HG03097 (cell line): ENCODE data around the gene HS3ST5.
"Not testable (repeated sequence)": the region's sequence is repeated elsewhere in the genome, so short reads cannot be mapped to it uniquely, and the experiment has no call there.

ENCODE experiments used
- ATAC-seq: cut with Tn5 transposase; IDR thresholded peaks from one replicate; pipeline ENCODE4 v1.9.1; 2021; ENCODE audit not compliant: unreplicated experiment, low FRiP score

HS3ST5 gene

DNA sequence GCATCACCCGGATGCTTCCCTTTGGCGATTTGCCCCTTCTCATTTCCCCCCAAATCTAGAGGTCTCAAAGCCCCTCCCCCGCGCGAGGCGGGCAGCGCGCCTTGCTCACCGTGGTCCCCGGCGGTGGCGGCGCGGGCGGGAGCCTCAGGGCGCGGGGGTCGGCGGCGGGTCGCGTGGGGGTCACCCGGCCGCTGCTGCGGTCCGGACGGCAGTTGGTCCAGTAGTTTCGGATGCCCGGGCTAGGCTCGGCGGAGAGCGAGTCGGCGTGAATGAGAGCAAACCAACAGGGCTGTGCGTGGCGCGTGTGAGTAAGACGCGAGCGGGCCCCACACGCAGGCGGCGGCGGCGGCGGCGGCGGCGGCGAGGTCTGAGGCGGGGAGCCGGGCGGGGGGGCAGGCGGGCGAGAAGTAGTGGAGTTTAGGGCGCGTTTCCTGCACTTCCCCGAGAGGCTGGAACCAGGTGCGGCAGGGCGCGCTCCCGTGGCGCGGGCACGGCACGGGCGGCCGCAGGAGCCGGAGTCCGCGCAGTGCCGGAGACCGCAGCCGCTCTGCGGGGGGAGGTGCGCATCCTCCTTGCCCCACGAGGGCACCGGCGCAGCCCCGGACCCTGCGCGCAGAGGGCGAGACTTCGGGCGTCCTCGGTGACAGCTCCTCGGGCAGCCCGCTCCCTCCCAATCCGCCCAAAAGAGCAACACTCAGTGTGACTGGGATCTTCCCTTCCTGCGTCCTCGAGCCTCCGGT is 567 bp downstream of the HS3ST5 start:
- no peak for ATAC-seq

DNA sequence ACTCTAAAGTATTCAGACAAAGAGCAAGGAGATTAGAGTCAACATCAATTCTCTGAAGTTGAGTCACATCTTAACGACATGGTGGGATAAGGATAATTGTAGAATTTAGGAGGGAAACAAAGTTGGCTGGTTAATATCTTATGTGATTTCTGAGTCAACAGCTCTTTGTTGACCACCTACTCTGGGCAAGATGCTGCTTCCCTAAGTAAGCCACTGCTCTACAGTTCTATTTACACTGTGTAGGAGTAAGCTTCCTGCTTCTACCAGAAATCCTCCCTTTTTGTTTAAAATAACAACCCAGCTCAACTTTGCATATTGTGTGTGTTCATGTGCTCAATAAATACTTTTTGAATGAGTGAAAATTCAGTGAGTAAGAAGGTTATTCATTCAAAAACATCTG is 3.1 kb downstream of the HS3ST5 start:
- ATAC-seq = no peak

DNA sequence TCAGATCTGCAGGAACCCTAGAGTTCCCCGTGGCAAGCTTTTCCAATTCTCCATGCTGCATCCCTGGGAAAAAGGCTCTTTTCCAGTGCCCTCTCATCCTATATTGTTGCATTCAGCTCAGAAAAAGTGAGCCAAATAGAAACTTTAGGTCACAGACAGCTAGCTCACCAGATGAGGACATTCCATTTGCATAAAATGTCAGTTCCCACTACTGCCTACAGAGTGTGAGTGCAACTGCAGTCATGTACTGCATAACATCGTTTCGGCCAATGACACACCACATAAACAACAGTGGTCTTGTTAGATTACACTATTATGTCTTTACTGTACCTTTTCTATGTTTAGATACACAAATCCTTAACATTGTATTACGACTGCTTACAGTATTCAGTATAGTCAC is 8.6 kb downstream of the HS3ST5 start:
- ATAC-seq = no peak

DNA sequence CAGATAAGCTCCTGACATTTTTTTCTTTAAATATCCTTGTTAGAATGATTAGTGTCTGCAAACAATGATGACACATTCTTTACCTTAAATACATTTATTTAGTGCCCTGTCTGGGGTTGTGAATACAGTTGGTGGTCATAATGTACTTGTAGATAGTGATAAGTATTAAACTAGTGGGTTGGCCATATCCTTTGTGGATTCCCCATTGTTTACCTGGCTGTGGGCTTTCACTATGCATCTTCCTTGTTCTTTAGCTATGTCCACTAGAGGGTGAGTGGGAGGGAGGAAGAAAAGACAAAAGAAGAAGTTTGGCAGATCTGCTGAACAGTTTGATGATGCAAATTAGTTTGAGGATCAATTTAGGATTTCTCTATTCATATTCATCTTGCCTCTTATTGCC is 15.7 kb downstream of the HS3ST5 start:
- no peak for ATAC-seq

DNA sequence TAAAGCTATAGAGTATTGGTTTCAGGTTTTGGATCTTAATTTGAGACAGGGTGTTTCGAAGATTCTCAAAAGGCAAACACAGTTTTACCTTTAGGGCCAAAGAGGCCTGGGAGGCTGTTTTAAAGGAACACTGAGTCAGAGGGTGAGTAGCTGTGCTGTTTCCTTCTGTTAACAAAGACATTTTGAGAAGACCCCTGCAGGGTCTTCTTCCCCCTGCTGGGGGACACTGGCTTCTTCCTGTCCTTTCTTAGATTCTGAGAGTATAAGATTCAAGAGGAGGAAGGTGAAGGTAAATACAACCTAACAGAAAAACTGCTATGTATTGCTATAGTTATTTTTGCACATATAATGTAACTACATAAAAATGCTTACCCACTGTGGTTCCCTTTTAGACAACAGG is 19.0 kb downstream of the HS3ST5 start:
- ATAC-seq = no peak

DNA sequence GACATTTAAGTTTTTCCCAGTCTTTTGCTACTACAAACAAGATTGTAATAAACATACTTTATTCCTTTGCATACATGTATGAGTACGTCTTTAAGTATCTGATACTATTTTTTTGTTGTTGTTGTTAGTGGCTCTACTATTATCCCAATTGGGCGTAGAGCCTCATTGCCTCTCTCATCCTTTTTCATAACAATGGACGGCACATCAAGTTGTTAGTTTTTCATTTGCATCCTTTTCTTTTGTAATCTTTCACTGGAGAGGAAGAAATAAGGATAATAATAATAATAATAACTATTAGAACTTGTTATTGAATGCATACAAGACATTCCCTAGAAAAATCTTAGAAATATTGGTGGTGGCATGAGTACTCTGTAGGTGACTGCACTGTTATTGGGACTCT is 23.1 kb downstream of the HS3ST5 start:
- ATAC-seq = no peak

DNA sequence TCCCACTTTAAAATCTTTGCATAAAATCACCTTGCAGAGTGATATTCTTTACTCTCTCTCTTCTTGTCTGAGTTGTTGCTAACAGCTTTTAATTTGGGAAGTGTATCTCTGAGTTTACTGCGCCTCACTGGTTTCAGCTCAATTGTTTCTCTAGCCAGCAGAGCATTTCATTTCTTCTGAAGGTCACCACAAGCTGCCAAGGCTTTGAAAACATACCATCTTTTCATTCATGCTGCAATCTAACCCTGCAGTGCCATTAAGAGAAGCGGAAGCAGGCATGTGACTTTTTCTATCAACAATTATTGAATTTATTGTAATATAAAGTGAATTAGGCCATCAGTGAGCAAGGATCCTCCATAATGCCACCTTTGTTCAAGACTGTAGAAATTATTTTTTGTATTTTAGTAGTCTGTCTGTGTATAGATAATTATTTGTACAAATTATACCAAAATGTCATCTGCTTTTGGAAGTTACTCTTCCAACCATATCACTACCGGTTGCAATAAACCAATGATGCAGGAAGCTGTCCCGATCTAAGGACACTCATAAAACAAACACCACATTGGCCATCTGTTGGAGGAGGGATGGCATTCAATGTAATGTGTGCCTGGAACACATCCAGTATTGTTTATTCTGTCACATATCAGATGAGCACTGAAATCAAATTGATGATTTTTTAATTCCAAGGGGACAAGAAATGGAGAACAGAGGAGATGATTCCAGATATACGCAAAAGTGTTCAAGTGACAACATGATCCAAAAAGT is 26.8 kb downstream of the HS3ST5 start:
- no peak for ATAC-seq

DNA sequence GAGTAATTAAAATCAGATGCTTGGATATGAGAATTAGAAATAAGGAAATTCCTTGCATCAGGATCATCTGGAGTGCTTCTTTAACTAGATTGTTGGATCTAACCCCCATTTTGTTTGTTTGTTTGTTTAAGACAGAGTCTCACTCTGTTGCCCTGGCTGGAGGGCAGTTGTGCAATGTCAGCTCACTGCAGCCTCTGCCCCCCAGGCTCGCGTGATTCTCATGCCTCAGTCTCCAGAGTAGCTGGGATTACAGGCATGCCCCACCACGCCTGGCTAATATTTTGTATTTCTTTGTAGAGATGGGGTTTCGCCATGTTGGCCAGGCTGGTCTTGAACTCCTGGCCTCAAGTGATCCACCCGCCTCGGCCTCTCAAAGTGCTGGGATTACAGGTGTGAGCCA is 29.0 kb downstream of the HS3ST5 start:
- ATAC-seq = not testable (repeated sequence)

DNA sequence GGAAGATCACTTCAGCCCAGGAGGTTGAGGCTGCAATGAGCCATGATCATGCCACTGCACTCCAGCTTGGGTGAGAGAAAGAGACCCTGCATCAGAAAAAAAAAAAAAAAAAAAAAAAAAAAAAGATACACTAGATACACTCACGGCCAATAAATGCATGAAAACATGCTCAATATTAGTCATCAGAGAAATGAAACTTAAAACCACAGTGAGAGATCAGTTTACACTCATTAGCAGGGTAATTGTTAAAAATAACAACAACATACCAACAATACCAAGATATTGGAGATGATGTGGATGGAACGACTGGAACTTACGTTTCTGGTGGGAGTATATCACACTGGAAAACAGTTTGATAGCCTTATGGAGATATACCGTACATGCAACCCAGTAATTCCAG is 29.9 kb downstream of the HS3ST5 start:
- ATAC-seq = no peak

DNA sequence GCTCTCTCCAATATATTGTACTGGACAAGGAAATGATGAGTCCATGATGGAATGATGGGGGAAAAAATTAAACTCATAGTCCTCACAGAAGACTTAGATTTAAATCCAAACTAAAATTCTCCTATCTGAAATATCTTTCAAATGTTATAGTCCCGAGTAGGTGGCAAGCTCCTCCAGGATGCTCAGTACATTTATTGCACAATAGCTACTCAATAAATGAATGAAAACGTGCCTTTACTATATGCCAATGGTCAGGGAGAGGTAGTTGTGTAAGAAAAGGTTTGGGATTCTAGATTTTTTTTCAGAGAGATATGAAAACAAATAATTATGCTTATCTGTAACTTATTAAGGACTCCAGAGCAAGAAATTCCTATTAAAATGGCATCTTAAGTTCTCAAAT is 32.8 kb downstream of the HS3ST5 start:
- ATAC-seq = no peak

DNA sequence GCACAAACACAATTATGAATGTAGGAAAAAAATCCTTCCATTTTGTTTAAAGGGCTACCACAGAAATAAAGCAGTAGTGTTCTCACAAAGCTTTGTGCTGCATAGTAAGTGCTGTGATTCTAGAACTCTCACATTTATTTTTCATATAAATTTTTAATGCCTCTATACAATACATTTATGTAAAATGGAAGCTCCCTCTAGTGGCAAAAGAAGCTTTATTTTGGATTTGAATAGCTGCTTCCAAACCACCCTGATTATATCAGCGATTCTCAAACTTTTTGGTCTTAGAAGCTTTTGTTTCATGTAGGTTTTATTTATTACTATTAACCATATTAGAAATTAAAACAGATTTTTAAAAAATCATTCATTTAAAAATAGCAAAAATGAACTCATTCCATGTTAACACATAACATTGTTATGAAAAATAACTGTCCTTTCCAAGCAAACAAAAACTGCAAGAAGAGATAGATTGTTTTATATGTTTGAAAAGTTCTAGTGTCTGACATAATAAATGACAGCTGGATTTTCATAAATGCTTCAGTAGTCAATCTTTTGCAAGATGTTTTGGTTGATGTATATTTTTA is 38.4 kb downstream of the HS3ST5 start:
- ATAC-seq = no peak

DNA sequence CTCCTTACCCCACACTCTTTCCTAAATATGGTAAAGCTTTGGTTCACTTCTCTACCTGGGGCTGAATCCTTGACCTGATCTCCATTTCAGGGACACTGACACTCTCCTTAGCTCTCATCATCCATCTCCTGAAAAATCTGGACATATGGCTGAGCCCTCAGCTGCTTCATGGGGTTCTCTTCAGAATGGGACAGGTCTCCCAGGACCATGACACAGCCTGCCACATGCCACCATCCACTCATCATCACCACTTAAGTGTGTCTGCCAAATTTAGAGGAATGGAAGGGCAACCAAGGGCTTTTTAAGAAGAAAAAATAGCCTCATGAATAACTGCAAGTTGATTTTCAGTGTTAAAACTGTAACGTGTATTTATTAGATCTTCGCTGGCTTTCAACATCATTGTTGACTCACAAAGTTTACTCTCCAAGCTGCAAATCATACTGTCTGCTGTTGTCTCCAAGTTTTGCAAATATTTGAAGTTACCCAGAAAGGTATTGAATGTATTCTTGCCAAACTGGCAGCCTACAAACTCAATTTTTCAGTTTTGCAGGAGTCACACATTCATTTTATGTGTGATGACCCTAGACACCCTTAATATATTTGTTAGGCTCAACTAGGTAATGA is 41.1 kb downstream of the HS3ST5 start:
- no peak for ATAC-seq

DNA sequence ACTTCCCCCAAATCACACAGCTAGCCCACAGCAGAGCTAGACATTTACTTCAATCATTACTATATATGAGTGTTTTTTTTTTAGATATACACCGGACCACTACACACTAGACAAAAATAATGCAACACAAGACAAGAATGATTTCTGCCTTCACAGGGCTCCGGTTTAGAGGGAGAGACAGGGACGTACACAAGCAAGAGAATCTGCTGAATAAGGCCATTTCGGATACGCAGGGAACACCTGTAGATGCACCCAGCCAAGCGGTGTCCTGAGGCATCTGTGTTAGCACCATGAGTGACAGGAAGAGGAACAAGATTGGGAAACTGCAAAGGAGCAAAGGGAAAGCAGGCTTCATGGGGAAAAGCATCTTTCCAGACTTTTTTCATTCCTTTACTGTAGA is 45.7 kb downstream of the HS3ST5 start:
- no peak for ATAC-seq

DNA sequence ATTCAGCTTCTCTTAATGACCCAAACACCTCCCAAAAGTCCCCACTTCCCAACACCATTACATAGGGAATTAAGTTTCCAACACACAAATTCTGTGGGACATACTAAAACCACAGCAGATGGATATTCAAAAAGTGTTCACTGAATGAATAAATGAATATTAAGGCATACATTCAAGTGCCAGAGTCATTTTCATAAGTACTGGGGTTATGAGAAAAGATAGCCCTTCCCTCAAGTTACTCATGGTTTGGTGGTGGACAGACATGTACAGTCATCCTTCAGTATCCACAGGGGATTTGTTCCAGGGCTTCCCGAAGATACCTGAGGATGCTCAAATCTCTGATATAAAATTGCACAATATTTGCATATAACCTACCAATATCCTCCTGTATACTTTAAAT is 50.4 kb downstream of the HS3ST5 start:
- no peak for ATAC-seq

DNA sequence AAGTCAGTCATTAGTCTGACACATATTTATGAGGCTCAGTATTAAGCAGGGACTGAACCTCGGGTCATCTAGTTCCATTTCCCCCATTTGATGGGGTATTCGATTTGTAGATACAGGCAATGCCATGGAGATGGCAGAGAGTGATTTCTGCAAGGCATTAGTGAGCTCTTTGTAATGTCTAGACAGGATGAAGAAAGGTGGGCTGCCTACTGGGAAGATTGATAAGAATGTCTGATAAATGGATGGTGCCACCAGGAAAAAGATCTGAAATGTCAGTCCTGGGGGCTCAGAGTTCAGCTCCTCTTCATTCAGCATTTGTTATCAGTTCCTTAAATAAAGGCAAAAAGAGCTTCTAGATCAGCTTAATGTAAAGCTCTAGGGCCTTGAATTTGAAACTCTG is 51.4 kb downstream of the HS3ST5 start:
- ATAC-seq = no peak

DNA sequence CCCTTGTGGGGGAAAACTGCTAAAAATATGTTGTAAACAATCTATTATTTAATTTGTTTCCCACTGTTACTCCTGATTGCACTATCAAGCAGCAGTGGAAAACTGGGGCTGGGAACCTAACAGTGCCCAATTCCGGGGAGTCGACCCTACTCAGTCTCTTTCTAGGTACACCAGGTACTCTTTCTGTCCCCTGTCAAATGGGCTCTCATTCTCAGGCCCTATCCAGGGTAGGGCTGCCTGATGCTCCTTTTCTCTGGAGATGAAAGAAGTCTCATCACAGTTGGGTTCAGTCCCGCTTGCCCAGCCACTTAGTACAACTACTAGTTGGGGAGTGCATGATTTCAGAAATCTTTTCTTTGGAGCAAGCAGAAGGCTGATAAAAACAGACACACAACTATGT is 52.0 kb downstream of the HS3ST5 start:
- ATAC-seq = no peak

DNA sequence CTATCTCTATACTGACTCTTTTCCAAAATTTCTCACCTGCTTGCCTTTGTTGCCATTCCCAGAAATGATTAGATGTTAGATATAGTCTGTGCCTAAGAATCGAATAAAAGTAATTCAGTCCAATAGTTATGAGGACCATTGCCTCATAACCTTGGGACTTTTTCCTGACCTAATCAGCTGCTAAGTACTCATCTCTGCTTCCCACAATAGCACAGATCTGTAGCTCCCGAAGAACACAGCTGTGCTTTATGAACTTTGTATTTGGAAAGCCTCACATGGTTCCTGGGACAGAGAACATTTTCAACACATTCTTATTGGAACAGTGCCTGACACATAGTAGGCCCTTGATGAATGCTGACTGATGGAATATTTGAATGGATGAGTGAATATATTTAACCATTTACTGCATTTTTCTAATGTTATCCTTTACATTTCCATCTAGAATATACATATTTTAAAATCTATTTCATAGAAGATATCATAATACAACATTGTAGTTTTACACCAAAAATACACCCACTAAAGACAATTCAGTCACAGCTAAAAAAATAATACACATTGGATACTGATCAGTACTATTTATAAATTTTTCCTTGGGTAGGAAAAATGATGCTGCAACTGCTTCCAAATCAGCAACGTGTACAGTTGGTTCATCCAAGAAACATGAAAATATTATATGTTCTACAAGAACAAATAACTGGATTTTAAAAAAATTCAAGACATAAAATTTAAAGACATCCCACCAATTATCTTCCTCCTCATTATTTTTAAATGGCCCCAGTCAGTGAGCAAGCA is 53.9 kb downstream of the HS3ST5 start:
- no peak for ATAC-seq

DNA sequence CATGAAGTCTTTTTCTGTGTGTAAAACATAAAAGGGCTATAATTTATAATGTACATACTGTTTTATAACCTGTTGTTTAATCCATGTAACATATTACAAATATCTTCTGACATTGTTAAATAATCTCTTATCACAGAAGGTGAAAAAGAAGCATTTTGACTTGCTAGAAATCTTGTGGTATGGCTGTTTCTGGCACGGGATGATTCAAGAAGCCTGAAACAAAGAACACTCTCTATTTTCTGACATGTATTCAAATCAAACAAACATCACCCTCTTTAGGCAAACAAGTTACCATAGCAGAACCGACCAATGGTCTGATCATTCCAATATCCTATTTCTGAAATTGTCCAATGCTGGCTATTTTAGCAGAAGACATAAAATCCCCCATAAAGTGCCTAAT is 55.4 kb downstream of the HS3ST5 start:
- ATAC-seq = no peak

DNA sequence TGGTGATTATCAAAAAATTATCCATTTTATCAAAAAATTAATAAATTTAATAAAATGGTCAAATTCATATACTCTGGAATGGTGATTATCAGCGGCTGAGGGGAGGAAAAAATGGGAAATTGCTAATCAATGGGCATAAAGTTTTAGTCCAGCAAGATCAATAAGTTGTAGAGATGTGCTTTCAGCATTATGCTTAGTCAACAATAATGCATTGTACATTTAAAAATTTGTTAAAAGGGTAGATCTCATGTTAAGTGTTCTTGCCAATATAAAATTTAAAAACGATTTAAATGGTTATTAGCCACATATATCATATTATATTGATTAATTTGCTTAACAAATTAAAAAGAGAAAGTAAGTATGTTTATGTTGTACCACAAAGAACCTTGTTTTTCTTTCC is 56.6 kb downstream of the HS3ST5 start:
- ATAC-seq = no peak

DNA sequence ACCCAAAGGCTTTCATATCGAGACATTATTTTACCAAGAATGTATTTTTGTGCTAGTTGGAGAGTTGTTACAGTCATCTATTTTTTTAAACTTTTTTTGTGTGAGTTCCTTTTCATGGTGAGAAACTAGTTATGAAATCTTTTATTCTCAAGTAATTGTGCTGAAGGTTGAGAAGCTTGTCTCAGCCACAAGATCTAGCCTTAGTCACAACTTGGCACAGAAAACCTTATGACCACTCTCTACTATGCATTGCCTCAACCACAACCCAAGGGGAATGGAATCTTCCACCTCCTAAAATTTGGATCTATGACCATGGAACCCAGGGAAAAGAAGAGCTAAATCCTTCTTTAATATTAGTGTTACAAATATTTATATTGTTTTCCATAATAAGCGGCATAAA is 58.5 kb downstream of the HS3ST5 start:
- ATAC-seq = no peak

DNA sequence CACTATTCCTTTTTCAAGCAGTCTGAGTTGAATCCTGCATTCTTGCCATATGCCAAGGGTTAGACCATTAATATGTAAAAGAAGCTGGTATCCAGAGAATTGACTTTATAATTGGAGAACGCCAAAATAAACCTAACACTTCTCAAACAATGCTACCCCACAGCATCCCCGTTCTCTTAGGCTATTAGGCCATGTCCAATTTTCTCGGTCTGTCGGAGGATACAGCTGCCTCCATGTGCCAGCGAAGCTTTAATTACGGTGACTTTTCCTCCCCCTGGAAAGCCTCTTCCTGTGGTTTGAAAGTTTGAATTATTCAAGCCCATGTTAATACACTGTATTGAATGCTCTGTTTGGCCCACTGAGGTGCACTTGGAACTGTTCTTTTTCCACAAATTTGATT is 60.5 kb downstream of the HS3ST5 start:
- ATAC-seq = no peak
